ENCODE measurements around the gene TAF5L. TPM values are rescaled to one million over a fixed set of nuclear protein-coding genes. Genes with fewer than 3 reads are reported as not detected.

The TAF5L gene
- polyA plus RNA-seq, 2 of the 4 experiments (the other 2 are of a cell fraction): 17.4 to 25.0 TPM

DNA sequence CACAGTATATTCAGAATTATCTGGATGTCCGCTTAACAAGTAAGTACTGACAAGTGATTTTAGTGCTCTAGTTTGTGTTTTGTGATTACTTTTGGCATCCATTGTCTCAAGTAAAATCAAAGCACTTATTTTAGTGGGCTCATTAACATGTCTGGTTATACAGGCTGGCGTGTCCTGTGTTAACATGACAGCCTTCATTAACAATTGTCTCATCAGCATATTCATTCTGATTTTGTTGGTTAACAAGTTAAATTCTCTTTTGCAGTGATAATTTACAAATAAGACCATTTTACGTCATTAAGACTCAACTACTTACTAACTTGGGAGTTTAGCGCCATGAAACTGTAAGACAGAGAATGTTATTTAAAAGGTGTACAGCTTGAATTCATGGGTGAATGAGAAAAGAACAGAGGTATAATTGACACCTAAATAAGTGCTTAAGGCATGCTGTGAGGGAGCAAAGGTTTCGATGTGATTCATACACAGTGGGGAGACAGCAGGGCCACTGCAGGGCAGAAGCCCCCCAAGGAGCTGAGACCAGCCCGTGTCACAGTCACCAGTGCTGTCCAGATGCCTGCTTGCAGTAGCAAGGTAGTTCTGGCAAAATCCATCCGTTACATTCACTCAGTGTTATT lies 22.4 kb downstream of the TAF5L start:
- no peak overlapping the region for H3K4me2 ChIP-seq
- WGBS (ENCODE audit: missing lambda C conversion rate): 76% methylated on average over 7 of the region's 7 CpGs
- H3K4me1 ChIP-seq: no peaks in the 10 kb centered on the region
- POLR2A ChIA-PET: no interaction called here
- H3K4me3 ChIP-seq: no peak overlapping the region
- no peak for DNase-seq (ENCODE audit: low read depth in 1 of 2, low spot score in 1 of 2)
- CTCF ChIA-PET: no interaction called here
- no peaks in the 10 kb centered on the region for H3K9me3 ChIP-seq
- no peak for ATAC-seq
- TF ChIP-seq CHD2 (IDR thresholded peaks at IDR 0.05; ENCODE audit: low read length, partially characterized antibody) (no peak), MAFK (IDR thresholded peaks at IDR 0.05; ENCODE audit: partially characterized antibody) (peak; percentile 76)
- no peak for FAIRE-seq
- H3K27ac ChIP-seq: no peak overlapping the region

DNA sequence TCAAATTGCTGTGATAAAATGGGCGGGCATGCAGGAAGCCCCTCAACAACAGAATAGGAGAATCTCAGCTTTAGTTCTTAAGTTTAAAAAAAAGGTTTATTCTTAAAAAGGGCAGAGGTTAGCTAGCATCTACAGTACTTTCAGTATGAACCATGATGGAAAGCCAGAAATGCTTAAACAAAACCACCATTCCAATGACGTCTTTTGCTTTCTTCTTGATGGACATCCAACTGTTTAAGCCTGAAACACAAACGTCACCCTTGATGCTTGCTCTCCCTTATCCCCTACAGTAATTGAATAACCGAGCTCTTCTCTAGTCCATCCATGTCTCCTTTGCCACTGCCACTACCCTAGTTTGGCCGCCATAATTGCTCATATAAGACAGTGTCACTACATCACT lies 25.7 kb downstream of the TAF5L start:
- Histone ChIP-seq H3K9me3 (no peaks in the 10 kb centered on the region), H3K4me1 (peaks cover 4% of the 10 kb centered on the region; the same call in 1 of the 3 replicates), H3K4me3 (no peak overlapping the region), H3K4me2 (no peak overlapping the region), H3K27ac (no peak overlapping the region)
- TF ChIP-seq, protein P1, sequence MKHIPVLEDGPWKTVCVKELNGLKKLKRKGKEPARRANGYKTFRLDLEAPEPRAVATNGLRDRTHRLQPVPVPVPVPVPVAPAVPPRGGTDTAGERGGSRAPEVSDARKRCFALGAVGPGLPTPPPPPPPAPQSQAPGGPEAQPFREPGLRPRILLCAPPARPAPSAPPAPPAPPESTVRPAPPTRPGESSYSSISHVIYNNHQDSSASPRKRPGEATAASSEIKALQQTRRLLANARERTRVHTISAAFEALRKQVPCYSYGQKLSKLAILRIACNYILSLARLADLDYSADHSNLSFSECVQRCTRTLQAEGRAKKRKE (CRISPR knock-in tag; IDR thresholded peaks at IDR 0.05; ENCODE audit: low read depth): no peak
- no peak for TF ChIP-seq POLR2AphosphoS2 (conservative IDR thresholded peaks at IDR 0.05; ENCODE audit: low read length)
- TF ChIP-seq, protein P2, sequence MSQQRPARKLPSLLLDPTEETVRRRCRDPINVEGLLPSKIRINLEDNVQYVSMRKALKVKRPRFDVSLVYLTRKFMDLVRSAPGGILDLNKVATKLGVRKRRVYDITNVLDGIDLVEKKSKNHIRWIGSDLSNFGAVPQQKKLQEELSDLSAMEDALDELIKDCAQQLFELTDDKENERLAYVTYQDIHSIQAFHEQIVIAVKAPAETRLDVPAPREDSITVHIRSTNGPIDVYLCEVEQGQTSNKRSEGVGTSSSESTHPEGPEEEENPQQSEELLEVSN (IDR thresholded peaks at IDR 0.05; ENCODE audit: borderline replicate concordance, low read depth): no peak
- CTCF ChIA-PET: no interaction called here
- WGBS (ENCODE audit: missing lambda C conversion rate): 95% methylated on average over 5 of the region's 5 CpGs
- no peak for DNase-seq (ENCODE audit: low read depth in 1 of 2, low spot score in 1 of 2)
- POLR2A ChIA-PET: no interaction called here
- no peak for ATAC-seq
- no peak for FAIRE-seq

DNA sequence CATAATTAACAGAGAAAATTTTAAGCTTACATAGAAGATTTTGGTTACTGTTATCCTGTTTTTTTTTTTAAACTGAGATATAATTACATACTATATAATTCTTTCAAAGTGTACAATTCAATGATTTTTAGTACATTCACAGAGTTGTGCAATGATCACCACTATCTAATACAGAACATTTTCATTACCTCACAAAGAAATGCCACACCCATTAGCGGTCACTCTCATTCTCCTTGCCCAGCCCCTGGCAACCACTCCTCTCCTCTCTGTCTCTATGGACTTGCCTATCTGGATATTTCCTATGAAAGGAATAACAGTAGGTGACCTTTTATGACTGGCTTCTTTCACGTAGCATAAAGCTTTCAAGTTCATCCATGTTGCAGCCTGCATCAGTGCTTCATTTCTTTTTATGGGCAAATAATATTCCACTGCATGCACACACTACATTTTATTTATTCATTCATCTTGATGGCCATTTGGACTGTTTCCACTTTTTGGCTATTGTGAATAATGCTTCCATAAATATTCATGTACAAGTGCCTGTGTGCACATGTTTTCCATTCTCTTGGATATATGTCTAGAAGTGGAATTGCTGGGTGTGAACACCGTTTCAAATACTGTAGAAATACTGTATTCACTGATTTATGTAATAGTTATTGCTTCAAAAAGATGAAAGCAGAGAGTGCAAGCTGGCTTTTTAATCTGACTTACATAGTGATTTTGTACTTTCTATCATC lies 26.5 kb downstream of the TAF5L start:
- no peak for FAIRE-seq
- DNase-seq (ENCODE audit: low read depth in 1 of 2, low spot score in 1 of 2): no peak
- H3K4me2 ChIP-seq: no peak overlapping the region
- ATAC-seq: no peak
- H3K4me3 ChIP-seq: no peak overlapping the region
- POLR2A ChIA-PET: no interaction called here
- no peak overlapping the region for H3K27ac ChIP-seq
- WGBS (ENCODE audit: missing lambda C conversion rate): 88% methylated on average over 3 of the region's 3 CpGs
- no peaks in the 10 kb centered on the region for H3K9me3 ChIP-seq
- CTCF ChIA-PET: no interaction called here
- TF ChIP-seq NPAS2 (CRISPR knock-in tag; IDR thresholded peaks at IDR 0.05; ENCODE audit: borderline replicate concordance): no peak
- TF ChIP-seq, protein P2 (IDR thresholded peaks at IDR 0.05; ENCODE audit: borderline replicate concordance, low read depth): no peak
- H3K4me1 ChIP-seq: peaks cover 4% of the 10 kb centered on the region; the same call in 1 of the 3 replicates

DNA sequence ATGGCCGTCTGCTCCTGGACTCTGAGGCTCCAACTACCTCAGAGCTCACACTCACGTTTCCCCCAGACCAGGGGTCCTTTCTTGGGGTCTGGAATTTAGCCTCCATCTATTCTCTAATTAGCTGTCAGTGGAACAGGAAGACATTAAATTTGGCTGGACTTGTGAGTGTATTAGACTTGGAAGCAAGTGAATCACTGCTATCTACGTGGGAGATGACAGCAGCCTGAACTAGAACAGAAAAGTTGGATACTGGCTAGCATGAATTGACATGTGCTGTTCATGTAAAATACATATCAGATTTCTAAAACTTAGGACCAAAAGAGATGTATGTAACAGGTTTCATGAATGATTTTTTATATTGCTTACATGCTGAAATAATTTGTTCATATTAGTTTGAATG lies 28.0 kb downstream of the TAF5L start:
- H3K4me2 ChIP-seq: no peak overlapping the region
- no peak overlapping the region for H3K4me3 ChIP-seq
- CTCF ChIA-PET: no interaction called here
- H3K4me1 ChIP-seq: peaks cover 4% of the 10 kb centered on the region; the same call in 1 of the 3 replicates
- POLR2A ChIA-PET: no interaction called here
- DNase-seq (ENCODE audit: low read depth in 1 of 2, low spot score in 1 of 2) (no peak), ATAC-seq (no peak), FAIRE-seq (no peak)
- WGBS (ENCODE audit: missing lambda C conversion rate): 91% methylated on average over 3 of the region's 3 CpGs
- H3K27ac ChIP-seq: no peak overlapping the region
- no peaks in the 10 kb centered on the region for H3K9me3 ChIP-seq
- TF ChIP-seq MAZ (IDR thresholded peaks at IDR 0.05; ENCODE audit: borderline replicate concordance, low read depth, low read length) (no peak), NR3C1 (IDR thresholded peaks at IDR 0.05) (no peak), RARB (CRISPR knock-in tag; IDR thresholded peaks at IDR 0.05) (no peak), MYC (IDR thresholded peaks at IDR 0.05; ENCODE audit: borderline replicate concordance, low read length) (no peak), BHLHE40 (IDR thresholded peaks at IDR 0.05; ENCODE audit: low read depth, low read length) (no peak), EHF (CRISPR knock-in tag; IDR thresholded peaks at IDR 0.05) (no peak), HOXB5 (CRISPR knock-in tag; IDR thresholded peaks at IDR 0.05) (no peak), CEBPB (IDR thresholded peaks at IDR 0.05) (no peak), SMC3 (IDR thresholded peaks at IDR 0.05) (no peak), MAFK (IDR thresholded peaks at IDR 0.05; ENCODE audit: partially characterized antibody) (no peak), TFCP2L1 (CRISPR knock-in tag; IDR thresholded peaks at IDR 0.05) (no peak), ESRRA (IDR thresholded peaks at IDR 0.05; ENCODE audit: borderline replicate concordance, low read length) (no peak)
- TF ChIP-seq, protein P3, sequence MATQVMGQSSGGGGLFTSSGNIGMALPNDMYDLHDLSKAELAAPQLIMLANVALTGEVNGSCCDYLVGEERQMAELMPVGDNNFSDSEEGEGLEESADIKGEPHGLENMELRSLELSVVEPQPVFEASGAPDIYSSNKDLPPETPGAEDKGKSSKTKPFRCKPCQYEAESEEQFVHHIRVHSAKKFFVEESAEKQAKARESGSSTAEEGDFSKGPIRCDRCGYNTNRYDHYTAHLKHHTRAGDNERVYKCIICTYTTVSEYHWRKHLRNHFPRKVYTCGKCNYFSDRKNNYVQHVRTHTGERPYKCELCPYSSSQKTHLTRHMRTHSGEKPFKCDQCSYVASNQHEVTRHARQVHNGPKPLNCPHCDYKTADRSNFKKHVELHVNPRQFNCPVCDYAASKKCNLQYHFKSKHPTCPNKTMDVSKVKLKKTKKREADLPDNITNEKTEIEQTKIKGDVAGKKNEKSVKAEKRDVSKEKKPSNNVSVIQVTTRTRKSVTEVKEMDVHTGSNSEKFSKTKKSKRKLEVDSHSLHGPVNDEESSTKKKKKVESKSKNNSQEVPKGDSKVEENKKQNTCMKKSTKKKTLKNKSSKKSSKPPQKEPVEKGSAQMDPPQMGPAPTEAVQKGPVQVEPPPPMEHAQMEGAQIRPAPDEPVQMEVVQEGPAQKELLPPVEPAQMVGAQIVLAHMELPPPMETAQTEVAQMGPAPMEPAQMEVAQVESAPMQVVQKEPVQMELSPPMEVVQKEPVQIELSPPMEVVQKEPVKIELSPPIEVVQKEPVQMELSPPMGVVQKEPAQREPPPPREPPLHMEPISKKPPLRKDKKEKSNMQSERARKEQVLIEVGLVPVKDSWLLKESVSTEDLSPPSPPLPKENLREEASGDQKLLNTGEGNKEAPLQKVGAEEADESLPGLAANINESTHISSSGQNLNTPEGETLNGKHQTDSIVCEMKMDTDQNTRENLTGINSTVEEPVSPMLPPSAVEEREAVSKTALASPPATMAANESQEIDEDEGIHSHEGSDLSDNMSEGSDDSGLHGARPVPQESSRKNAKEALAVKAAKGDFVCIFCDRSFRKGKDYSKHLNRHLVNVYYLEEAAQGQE (IDR thresholded peaks at IDR 0.05): no peak
- TF ChIP-seq, protein P4, sequence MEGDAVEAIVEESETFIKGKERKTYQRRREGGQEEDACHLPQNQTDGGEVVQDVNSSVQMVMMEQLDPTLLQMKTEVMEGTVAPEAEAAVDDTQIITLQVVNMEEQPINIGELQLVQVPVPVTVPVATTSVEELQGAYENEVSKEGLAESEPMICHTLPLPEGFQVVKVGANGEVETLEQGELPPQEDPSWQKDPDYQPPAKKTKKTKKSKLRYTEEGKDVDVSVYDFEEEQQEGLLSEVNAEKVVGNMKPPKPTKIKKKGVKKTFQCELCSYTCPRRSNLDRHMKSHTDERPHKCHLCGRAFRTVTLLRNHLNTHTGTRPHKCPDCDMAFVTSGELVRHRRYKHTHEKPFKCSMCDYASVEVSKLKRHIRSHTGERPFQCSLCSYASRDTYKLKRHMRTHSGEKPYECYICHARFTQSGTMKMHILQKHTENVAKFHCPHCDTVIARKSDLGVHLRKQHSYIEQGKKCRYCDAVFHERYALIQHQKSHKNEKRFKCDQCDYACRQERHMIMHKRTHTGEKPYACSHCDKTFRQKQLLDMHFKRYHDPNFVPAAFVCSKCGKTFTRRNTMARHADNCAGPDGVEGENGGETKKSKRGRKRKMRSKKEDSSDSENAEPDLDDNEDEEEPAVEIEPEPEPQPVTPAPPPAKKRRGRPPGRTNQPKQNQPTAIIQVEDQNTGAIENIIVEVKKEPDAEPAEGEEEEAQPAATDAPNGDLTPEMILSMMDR (IDR thresholded peaks at IDR 0.05): no peak
- TF ChIP-seq, protein P5, sequence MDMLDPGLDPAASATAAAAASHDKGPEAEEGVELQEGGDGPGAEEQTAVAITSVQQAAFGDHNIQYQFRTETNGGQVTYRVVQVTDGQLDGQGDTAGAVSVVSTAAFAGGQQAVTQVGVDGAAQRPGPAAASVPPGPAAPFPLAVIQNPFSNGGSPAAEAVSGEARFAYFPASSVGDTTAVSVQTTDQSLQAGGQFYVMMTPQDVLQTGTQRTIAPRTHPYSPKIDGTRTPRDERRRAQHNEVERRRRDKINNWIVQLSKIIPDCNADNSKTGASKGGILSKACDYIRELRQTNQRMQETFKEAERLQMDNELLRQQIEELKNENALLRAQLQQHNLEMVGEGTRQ (IDR thresholded peaks at IDR 0.05): no peak

Measured in A549 (cell line).